Measurements from ENCODE around the gene TFR2.

The TFR2 gene

GRCh38 chr7:100676501-100677306 lies 35.4 kb upstream of the TFR2 start:
- TF ChIP-seq CTCF (conservative IDR thresholded peaks at IDR 0.05) = no peak
- no peak for TF ChIP-seq ZFX (IDR thresholded peaks at IDR 0.05)
- peak overlapping the region; percentile 88 for H3K27ac ChIP-seq

DNA sequence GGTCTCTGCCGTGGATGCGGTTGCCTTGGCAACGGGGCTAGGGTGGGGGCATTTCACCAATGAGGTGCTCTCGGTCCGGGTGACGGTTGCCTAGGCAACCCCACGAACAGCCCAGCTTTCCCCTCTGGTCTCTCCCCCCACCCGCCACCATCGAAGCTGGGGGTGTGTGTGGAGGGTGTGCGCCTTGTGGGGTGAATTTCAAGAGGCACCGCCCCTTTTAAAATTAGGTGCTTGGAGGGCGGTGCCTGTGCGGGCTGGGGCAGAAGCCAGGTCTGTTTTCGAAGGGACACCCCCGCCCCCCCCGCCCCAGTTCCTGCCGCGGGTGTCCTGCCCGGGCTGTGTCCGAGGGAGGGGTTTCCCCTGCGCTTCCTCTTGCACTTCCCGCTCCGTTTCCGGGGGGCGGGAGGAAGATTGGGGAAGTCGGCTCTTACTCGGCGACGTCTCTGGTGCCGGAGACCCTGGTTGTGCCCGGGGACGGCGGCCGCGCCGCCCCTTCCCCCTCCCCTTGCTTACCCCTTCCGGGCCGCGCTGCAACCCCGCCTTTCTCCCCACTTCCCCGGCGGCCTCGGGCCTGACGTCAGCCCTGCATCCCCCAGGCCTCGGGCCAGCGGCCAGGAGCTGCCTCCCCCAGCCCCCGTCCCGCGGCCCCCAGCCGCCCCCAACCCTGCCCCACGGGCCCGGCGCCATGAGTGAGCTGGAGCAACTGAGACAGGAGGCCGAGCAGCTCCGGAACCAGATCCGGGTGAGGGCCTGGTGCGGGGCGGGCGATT lies 34.4 kb upstream of the TFR2 start:
- H3K27ac ChIP-seq = peak overlapping the region; percentile 88

GRCh38 chr7:100675105-100675451 lies 33.7 kb upstream of the TFR2 start:
- peak; percentile 52 for TF ChIP-seq ZFX (IDR thresholded peaks at IDR 0.05)
- no peak for TF ChIP-seq CTCF (conservative IDR thresholded peaks at IDR 0.05)
- H3K27ac ChIP-seq = peak overlapping the region; percentile 88

More for the DNA sequence above, 34.4 kb upstream of the TFR2 start:
- TF ChIP-seq ZFX (IDR thresholded peaks at IDR 0.05) (peak; percentile 41; the same call in 1 of the 2 replicates), CTCF (conservative IDR thresholded peaks at IDR 0.05) (no peak)

- peak overlapping the region; percentile 88 for H3K27ac ChIP-seq
- TF ChIP-seq CTCF (conservative IDR thresholded peaks at IDR 0.05) (no peak), ZFX (IDR thresholded peaks at IDR 0.05) (peak; percentile 86)
These were observed 33.2 kb upstream of the TFR2 start for GRCh38 chr7:100674411-100675104.

- peak overlapping the region; percentile 88 for H3K27ac ChIP-seq
- TF ChIP-seq CTCF (conservative IDR thresholded peaks at IDR 0.05) (no peak), ZFX (IDR thresholded peaks at IDR 0.05) (no peak)
These were observed 32.6 kb upstream of the TFR2 start for GRCh38 chr7:100673942-100674410.

- H3K27ac ChIP-seq = peak within 1 kb of the TSS; percentile 88
- TF ChIP-seq CTCF (conservative IDR thresholded peaks at IDR 0.05) (no peak), ZFX (IDR thresholded peaks at IDR 0.05) (no peak)
These were observed 32.1 kb upstream of the TFR2 start, which contains the start of gene GNB2 for GRCh38 chr7:100673302-100673941. Gene GNB2 (plus strand): TSS chr7:100673740. CDS start chr7:100676266, 2,526 bp downstream.

All from C4-2B (cell line).